A549 treated with CORT108297 at 1 μM for 4 hours (cell line): ENCODE results near the gene VMAC. TPM values are rescaled to one million over a fixed set of nuclear protein-coding genes. Genes with fewer than 3 reads are reported as not detected.

Experiments used
- total RNA-seq: library from RNA; stranded (reverse); fragments of 200-300 nt; extraction: Qiagen RNA extraction; gene quantifications from 5 replicates; pipeline ENCODE4 v1.2.3, GENCODE V29; 2022

The VMAC gene, protein sequence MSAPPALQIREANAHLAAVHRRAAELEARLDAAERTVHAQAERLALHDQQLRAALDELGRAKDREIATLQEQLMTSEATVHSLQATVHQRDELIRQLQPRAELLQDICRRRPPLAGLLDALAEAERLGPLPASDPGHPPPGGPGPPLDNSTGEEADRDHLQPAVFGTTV
- 0.34 to 0.66 TPM (median 0.49 TPM) in 5 replicates for total RNA-seq

GRCh38 chr19:5904352-5905113, at the start of gene VMAC:
TSS of gene VMAC (plus strand) at chr19:5904872. CDS start at chr19:5904891, 19 bp downstream.

DNA sequence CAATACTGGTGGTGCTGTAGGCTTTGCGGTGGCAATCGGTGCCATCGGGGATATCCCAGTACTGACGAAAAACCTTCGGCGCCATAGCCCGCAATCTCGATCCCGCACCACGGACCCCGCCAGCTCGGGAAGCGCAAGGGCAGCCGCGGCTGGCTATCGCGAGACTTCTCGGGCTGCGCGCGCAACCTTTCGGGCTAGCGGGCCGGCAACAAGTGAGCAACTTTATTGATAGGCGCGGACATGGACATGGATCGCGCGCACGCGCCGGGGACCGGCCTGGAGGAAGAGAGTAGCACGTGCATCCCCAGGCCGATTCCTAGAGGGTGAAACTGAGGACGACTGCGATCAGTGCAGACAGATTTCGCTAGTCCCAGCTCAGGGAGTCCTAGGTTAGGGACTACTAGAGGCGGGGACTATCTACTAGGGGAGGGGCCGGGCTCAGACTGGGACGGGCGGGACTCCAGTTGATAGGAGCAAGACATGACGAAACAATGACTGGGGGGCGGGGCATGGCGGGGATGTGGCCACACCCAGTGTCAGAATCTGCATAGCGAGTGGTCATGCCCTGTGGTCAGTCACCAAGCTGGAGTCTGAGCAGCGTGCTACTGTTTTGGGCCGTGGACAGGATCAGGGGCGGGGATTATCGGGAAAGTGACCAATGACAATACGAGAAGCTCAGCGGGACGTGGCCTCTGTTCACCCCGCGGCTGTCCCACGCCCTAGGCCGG, 884 bp upstream of the VMAC start, which contains the start of gene NDUFA11:
Gene NDUFA11 (minus strand): TSS at position 167 of the 728 bp plus-strand sequence. CDS start 82 bp downstream, at position 85.

GRCh38 chr19:5913739-5914357, 9.2 kb downstream of the VMAC start, which contains the start of gene CAPS:
TSS of gene CAPS (plus strand) at chr19:5914254. CDS start at chr19:5914407, 153 bp downstream.

Other genes starting within 250 kb of the VMAC start
- 49.1 to 75.8 TPM (median 67.3 TPM) in 5 replicates for gene MICOS13, start 224.4 kb upstream of the VMAC start, total RNA-seq
- gene HSD11B1L, start 223.8 kb upstream of the VMAC start, total RNA-seq = 3.6 to 5.2 TPM (median 4.8 TPM) in 5 replicates
- gene RPL36, start 214.6 kb upstream of the VMAC start, total RNA-seq = 708 to 894 TPM (median 738 TPM) in 5 replicates
- 48.6 to 64.9 TPM (median 62.2 TPM) in 5 replicates for gene LONP1, start 184.7 kb upstream of the VMAC start, total RNA-seq
- 0.08 TPM in 1 of 5 replicates, not detected in the others for gene CATSPERD, start 184.2 kb upstream of the VMAC start, total RNA-seq
- 2.1 to 3.3 TPM (median 2.9 TPM) in 5 replicates for gene PRR22, start 120.1 kb upstream of the VMAC start, total RNA-seq
- gene DUS3L, start 113.7 kb upstream of the VMAC start, total RNA-seq = 30.3 to 35.2 TPM (median 33.8 TPM) in 5 replicates
- gene NRTN, start 99.8 kb upstream of the VMAC start, total RNA-seq = 0.27 to 0.89 TPM (median 0.48 TPM) in 5 replicates
- not detected in 5 replicates for gene FUT6, start 65.2 kb upstream of the VMAC start, total RNA-seq
- 0.06 TPM in 2 of 5 replicates, not detected in the others for gene FUT3, start 53.4 kb upstream of the VMAC start, total RNA-seq
- not detected in 5 replicates for gene FUT5, start 34.3 kb upstream of the VMAC start, total RNA-seq
- gene NDUFA11, start 1.1 kb upstream of the VMAC start, total RNA-seq = 194 to 311 TPM (median 301 TPM) in 5 replicates
- gene CAPS, start 9.4 kb downstream of the VMAC start, total RNA-seq = 0.47 to 1.2 TPM (median 1.2 TPM) in 5 replicates
- 41.3 to 46.3 TPM (median 42.2 TPM) in 5 replicates for gene RANBP3, start 73.3 kb downstream of the VMAC start, total RNA-seq
- gene RFX2, start 205.6 kb downstream of the VMAC start, total RNA-seq = 4.1 to 8.3 TPM (median 7.2 TPM) in 5 replicates
- not detected in 5 replicates for gene ACSBG2, start 230.8 kb downstream of the VMAC start, total RNA-seq